Sciatic nerve (tissue), 2 donors: Measurements from ENCODE around the gene CD55. TPM values are rescaled to one million over a fixed set of nuclear protein-coding genes. Genes with fewer than 3 reads are reported as not detected.

Source experiments
- ATAC-seq: fragments of 200-7000 bp; cut with Tn5 transposase; one replicate; pipeline ENCODE4 v1.9.1; 2020; ENCODE audit warnings: mild to moderate bottlenecking, moderate library complexity
- DNase-seq: peaks from one replicate; pipeline ENCODE4 v3.0.0-alpha.2; 2020; ENCODE audit warnings: low spot score
- intact Hi-C: fragments of 100-400 bp; cut with DNase I; formaldehyde crosslinking; loops from one replicate; pipeline ENCODE4 v1.14.2; 2022
- total RNA-seq: library from RNA; stranded (reverse); fragmentation: NEBNext Ultra II Directional; extraction: Animal tissue kit (Norgen Biotek cat#: 25700); gene quantifications from one replicate; pipeline ENCODE4 v1.2.1, GENCODE V29; 2021
- donor health status: DM: no; HTN: no; CAD: no.
- donor health status: DM: no; HTN: no; CAD: no.

The CD55 gene, protein sequence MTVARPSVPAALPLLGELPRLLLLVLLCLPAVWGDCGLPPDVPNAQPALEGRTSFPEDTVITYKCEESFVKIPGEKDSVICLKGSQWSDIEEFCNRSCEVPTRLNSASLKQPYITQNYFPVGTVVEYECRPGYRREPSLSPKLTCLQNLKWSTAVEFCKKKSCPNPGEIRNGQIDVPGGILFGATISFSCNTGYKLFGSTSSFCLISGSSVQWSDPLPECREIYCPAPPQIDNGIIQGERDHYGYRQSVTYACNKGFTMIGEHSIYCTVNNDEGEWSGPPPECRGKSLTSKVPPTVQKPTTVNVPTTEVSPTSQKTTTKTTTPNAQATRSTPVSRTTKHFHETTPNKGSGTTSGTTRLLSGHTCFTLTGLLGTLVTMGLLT
- 152 TPM for total RNA-seq

DNA sequence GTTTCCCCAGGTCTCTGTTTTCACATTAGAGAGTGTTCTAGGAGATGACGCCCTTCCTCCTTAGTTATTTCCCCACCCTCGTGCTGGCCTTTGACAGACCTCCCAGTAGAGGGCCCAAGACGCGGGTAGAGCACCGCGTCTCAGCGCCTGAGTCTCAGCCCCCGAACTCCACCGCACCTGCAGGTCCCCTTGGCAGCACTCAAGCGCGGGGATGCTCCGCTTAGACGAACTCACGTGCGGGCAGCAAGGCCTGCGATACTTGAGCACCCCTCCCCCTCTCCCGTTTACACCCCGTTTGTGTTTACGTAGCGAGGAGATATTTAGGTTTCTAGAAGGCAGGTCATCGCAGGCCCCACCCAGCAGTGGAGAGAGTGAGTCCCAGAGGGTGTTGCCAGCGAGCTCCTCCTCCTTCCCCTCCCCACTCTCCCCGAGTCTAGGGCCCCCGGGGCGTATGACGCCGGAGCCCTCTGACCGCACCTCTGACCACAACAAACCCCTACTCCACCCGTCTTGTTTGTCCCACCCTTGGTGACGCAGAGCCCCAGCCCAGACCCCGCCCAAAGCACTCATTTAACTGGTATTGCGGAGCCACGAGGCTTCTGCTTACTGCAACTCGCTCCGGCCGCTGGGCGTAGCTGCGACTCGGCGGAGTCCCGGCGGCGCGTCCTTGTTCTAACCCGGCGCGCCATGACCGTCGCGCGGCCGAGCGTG lies at the start of gene CD55:
TSS of gene CD55 (plus strand) at position 600 of the 711 bp plus-strand sequence. CDS start at position 688, 88 bp downstream.
- peak; percentile 98 for ATAC-seq
- intact Hi-C loops, result no loop called here
- DNase-seq, result peak; percentile 94

DNA sequence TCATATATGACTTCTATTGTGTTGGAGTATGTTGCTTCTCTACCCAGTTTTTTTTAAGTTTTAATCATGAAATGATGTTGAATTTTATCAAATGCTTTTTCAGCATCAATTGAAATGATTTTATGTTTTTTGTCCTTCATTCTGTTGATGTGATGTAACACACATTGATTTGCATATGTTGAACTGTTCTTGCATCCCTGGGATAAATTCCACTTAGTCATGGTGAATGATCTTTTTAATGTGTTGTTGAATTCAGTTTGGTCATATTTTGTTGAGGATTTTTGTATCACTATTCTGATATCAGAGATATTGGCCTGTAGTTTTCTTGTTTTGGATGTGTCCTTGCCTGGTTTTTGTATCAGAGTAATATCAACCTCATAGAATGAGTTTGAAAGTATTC lies 46.6 kb upstream of the CD55 start:
- no peak for ATAC-seq
- intact Hi-C loops, result no loop called here

DNA sequence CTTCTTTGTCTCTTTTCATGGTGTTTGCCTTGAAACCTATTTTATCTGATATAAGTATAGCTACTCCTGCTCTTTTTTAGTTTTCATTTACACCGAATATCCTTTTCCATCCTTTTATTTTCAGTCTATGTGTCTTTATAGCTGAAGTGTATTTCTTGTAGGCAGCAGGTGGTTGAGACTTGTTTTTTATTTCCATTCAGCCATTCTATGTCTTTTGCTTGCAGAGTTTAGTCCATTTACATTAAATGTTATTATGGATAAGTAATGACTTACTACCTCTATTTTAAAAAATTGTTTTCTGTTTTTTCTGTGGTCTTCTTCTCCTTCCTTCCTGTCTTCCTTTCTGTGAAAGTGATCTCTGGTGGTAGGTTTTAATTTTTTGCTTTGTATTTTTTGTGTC lies 45.0 kb upstream of the CD55 start:
- no peak for ATAC-seq
- intact Hi-C loops, result no loop called here
- no peak for DNase-seq

More for the DNA sequence above, 46.6 kb upstream of the CD55 start:
- DNase-seq, result no peak

DNA sequence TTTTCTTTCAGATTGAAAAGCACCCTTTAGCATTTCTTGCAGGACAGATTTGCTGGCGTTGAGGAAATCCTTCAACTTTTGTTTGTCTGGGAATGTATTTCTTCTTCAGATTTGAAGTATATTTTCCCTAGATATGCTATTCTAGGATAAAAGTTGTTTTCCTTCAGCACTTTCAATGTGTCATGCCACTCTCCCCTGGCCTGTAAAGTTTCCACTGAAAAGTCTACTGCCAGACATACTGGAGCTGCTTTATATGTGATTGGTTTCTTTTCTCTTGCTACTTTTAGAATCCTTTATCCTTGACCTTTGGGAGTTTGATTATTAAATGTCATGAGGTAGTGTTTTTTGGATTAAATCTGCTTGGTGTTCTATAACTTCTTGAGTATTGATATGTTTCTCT lies 44.2 kb upstream of the CD55 start:
- DNase-seq (no peak), ATAC-seq (no peak)
- intact Hi-C loops, result no loop called here

DNA sequence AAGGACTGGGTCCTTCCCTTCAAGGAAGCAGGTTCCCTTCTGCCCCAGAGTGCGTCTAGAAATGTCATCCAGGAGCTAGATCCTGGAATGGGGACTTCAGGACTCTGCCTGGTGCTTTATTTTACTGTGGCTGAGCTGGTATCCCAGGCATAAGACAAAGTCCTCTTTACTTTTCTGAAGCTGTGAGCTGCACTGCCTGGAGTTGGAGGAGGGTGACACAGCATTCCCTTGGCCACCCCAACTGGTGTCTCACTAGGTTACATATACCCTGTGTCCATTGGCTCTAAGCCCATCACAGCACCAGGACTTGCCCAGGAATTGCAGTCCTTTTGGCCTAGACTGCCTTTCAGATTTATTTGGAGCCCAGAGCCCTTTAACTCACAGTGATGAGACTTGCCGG lies 41.8 kb upstream of the CD55 start:
- no peak for ATAC-seq
- no peak for DNase-seq

DNA sequence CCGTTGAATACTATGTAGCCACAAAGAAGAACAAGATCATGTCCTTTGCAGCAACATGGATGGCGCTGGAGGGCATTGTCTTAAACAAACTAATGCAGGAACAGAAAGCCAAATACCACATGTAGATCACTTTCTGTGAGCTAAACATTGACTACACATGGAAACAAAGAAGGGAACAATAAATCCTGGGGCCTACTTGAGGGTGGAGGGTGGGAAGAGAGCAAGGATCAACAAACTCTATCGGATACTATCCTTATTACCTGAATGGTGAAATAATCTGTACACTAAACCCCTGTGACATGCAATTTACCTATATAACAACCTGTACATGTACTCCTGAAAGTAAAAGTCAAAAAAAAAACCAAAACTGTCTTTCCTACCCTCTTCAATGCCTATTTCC lies 40.8 kb upstream of the CD55 start:
- no peak for ATAC-seq
- no peak for DNase-seq
- intact Hi-C loops, result no loop called here

More for the DNA sequence above, 41.8 kb upstream of the CD55 start:
- intact Hi-C loops, result no loop called here

DNA sequence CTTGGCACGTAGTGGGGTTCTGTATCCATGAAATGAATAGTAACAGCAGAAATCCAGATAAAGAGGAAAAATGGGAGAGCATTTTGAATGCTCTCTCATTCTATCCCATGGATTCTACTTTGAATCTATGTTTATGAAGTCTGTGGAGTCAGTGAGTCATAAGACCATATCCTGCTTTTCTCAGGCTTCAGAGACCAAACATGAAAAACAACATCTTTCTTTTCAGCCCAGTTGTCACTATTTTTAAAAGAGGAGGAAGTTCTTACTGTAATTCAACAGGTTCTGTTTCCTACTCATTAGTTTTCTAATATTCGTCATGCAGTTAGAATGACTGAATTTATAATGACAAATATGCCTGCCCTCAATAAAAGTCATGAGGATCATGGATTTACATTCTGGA lies 39.4 kb upstream of the CD55 start:
- intact Hi-C loops, result no loop called here

DNA sequence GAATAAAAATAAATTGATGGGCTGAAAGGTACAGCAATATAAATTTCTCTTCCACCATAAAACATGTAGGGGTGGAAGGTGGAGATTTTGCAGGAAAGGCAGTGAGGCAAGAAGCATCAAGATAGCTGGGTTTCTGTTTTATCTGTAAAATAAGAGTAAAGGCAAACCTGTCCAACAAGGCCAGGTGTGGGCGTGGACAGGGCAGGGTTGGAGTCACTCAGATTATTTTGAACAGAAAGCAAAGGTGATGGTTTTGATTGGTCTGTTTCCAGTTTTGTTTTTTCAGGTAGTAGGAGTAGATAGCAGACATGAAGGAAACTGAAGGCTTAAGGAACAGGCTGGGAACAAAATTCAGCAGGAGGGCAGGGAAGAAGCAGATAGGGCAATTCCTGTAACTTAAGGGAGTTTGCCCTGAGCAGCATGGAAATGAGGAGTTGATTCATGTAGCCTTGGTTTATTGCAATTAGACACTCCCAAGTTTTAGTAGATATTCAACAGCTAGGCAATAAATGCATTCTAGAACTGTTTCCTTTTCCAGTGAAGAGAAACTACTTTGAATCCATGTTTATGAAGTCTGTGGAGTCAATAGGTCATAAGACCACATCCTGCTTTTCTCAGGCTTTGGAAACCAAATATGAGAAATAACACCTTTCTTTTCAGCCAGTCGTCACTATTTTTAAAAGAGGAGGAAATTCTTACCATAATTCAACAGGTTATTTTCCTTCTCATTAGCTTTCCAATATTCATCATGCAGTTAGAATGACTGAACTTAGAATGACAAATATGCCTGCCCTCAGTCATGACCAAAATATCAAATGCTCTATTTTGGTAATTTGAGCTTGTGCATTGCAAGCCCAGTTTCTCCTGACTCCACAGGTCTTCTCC lies 38.7 kb upstream of the CD55 start:
- DNase-seq, result no peak
- intact Hi-C loops, result no loop called here
- ATAC-seq, result no peak

More for the DNA sequence above, 39.4 kb upstream of the CD55 start:
- ATAC-seq, result no peak
- DNase-seq, result no peak

DNA sequence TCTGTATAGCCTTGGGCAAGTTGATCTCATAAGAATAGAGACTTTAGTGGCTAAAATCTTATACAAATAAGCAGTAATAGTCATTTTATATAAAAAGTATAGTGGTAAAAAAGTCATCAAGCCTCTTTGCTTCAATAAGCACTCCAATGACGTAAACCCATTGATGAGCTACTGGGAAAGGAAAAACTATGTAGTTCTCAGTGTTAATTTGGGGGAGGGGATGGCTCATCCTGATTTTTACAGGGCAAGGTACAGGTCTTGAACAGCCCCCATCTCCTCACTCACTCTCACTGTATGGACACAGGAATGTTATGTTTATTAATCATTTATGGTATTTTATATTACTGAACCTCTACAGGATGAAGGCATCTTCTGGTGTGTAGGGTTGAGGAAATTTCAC lies 38.1 kb upstream of the CD55 start:
- DNase-seq (no peak), ATAC-seq (no peak)
- intact Hi-C loops, result no loop called here

DNA sequence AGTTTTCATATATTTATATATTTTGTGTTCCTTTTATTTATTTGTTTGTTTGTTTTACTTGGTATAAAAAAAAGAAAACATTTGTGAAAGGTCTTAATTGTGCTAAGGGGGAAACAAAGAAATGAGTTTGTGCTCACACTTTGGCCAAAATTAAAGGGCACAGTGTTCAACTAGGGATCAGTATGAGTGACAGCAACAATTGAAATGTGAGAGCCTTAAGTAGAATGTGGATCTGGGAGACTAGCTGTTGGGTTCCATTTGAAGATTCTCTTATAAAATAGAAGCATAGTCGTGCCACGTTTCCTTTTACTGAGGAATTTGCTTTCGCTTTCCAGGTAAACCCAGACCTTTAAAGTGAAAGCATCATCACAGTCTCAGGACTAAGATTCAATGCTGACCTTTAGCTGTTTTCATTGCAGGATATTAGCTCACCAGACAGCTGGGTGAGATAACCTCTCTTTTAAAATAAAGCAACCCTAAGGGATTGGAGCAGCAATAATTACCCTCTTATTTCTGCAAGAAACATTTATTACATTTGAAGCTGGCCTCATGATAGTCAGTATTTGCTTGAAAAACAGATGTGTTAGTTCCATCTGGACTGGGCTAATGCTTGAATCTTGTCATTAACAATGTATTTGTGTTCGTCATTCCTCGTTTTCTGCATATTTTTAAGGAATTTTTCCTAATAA lies 37.1 kb upstream of the CD55 start:
- ATAC-seq (peak; percentile 79), DNase-seq (no peak)
- intact Hi-C loops, result no loop called here

DNA sequence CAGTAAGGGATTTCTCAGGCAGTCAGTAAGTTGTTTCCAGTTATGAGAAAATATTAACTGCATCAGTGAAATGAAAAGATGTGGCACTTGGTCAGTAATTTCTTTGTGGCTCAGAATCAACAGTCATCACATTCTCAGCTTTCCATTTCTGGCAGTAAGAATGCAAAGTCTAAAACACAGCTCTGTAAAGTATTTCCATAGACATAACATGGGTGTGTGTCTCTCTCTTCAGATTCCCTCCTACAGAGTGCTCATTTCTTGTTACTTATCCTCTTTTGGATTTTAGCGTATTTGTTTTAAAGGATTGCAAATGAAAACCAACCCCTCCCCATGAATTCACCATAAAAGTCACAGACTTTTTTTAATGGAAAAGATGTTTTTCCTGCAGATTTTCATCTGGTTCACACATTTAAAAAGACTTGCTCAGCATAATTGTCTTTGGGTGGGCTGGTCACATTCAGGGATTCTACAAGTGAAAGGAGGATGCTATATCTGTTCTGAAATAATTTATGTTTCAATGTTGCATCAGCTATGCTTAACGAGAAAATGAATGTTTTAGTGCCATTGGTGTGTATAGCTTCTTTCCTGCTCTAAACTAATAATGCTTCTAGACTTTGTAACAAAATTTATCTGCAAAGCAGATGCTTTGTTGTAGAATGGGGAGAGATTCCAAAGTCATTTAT lies 34.6 kb upstream of the CD55 start:
- intact Hi-C loops, result no loop called here
- DNase-seq (no peak), ATAC-seq (no peak)

DNA sequence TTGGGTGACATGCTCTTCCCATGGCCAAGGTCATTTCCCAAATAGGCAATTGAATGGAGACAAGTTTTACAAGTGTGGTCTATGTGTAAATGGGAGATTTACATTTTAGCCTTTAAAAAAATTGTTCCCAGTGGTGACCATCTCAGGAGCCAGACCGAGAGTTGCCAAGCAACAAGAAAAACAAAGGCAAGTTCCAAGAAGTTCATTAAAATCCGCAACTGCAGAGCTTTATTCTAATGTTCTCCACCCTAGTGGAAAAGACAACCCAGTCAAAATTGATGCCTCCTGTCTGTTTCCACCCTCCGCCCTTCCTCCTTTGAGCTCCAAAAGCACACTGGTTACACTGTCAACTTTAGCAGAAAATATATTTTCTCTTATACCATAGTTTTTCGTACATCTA lies 33.2 kb upstream of the CD55 start:
- peak; percentile 70 for ATAC-seq
- intact Hi-C loops, result no loop called here
- DNase-seq, result no peak

DNA sequence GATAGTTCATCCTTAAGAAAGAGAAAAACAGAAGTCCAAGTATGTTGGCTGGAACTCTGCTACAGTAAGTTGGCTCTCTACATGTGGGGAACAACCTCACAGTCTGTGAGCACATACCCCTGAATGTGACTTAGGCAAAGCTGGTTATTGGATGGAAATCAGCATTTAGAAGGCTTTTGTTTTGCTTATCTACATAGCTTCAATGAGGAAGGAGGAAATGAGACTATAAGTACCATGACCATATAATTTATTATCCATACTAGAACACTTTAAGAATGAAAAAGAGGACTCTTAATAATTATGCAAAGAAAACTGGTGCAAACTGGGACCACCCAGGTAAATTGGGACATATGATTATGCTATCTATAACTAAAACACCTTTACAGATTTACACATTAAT lies 31.7 kb upstream of the CD55 start:
- ATAC-seq (no peak), DNase-seq (no peak)
- intact Hi-C loops, result no loop called here

DNA sequence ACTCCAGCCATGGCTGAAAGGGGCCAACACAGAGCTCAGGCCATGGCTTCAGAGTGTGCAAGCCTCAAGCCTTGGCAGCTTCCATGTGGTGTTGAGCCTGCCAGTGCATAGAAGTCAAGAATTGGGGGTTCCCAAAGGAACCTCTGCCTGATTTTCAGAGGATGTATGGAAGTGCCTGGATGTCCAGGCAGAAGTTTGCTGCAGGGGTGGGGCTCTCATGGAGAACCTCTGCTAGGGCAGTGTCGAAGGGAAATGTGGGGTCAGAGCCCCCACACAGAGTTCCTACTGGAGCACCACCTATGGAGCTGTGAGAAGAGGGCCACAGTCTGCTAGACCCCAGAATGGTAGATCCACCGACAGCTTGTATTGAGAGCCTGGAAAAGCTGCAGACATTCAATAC lies 29.8 kb upstream of the CD55 start:
- DNase-seq, result no peak
- intact Hi-C loops, result no loop called here
- no peak for ATAC-seq

DNA sequence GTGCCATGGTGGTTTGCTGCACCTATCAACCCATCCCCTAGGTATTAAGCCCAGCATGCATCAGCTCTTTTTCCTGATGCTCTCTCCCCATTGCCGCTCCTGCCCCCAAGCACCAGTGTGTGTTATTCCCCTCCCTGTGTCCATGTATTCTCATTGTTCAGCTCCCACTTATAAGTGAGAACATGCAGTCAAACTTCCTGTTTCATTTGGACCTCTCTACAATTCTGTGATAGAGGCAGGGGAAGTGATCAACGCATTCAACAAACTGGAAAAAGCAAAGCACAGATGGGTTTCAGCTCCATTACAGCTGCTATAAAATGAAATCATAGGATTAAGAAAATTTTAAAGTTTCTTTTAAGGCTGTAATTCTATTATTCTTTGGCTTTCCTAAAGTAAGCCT lies 23.3 kb upstream of the CD55 start:
- DNase-seq (no peak), ATAC-seq (peak; percentile 62)
- intact Hi-C loops, result no loop called here

DNA sequence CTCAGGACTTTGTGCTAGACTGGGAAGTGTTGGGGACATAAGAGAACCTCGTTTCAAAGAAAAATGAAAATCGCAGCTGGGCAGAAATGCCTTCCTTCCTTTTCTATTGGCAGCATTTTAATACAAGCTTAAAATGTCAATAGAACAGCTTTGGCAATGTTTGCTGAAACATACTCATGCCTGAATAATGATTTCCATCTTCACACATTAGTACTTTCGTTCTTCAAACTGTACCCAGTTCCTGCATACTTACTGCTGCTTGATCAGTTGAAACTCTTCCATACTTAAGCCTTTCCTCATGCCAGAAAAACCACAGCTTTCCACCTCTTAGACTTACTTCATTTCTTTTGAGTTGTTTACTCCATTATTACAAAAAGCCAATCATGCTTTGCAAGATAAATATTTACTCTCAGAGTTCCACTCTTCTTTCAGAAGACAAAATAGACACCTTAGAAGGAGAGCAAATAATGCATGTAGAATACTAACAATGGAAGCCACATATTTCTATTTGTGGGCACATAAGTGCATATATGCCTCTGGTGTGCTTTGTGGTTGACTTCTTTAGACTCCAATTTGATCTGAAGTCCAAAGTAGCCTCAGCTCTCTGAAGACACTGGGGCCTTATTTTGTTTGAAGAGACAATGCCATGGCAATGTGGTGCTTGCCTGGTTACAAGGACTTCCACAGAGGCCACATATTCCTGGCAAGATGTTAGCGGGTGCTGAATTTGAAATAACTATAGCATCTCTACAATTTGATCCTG lies 22.7 kb upstream of the CD55 start:
- DNase-seq (no peak), ATAC-seq (no peak)
- intact Hi-C loops, result no loop called here

DNA sequence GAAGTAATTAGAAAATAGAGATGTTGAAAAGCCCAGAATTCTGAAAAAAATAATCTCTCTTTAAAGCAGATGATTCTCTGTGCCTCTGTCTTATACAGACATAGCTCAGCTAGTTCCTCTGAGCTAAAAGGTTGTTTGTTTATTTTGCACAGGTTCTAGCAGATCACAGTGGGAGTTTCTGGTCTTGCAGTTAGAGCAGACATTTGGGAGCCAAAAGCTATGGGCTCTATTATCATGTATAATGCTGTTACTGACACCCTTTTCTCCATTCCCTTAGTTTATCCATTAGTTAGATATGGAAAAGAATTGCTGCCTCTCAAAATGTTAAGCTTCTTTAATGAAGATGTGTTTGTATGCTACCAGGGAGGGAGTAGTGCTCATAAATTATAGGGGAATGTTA lies 20.5 kb upstream of the CD55 start:
- DNase-seq (no peak), ATAC-seq (no peak)
- intact Hi-C loops, result no loop called here
